Activated T-cell treated with anti-CD3 and anti-CD28 coated beads for 1 hour (primary cell): ENCODE data around the gene KIF18A.

Experiments
- DNase-seq: peaks from one replicate; pipeline ENCODE4 v3.0.0-alpha.2; 2020; ENCODE audit warnings: low read depth

Gene KIF18A

GRCh38 chr11:28043930-28044709 is 63.8 kb downstream of the KIF18A start:
- no peak for DNase-seq

GRCh38 chr11:28040384-28040783 is 67.6 kb downstream of the KIF18A start:
- no peak for DNase-seq

- no peak for DNase-seq
These were observed 69.2 kb downstream of the KIF18A start for GRCh38 chr11:28038775-28039174.

- DNase-seq = no peak
These were observed 81.2 kb downstream of the KIF18A start for GRCh38 chr11:28026634-28027290.

GRCh38 chr11:28017816-28018215 is 90.1 kb downstream of the KIF18A start:
- no peak for DNase-seq

GRCh38 chr11:28011813-28012212 is 96.1 kb downstream of the KIF18A start:
- no peak for DNase-seq

GRCh38 chr11:28009996-28010395 is 98.0 kb downstream of the KIF18A start:
- no peak for DNase-seq

GRCh38 chr11:28009388-28009787 is 98.6 kb downstream of the KIF18A start:
- no peak for DNase-seq

- DNase-seq = no peak
These were observed 104.3 kb downstream of the KIF18A start for GRCh38 chr11:28003615-28004014.

- no peak for DNase-seq
These were observed 109.4 kb downstream of the KIF18A start for GRCh38 chr11:27998552-27998951.

GRCh38 chr11:27997344-27997743 is 110.6 kb downstream of the KIF18A start:
- no peak for DNase-seq

GRCh38 chr11:27996066-27996465 is 111.9 kb downstream of the KIF18A start:
- DNase-seq = no peak

- no peak for DNase-seq
These were observed 112.9 kb downstream of the KIF18A start for GRCh38 chr11:27995083-27995482.

- DNase-seq = no peak
These were observed 116.2 kb downstream of the KIF18A start for GRCh38 chr11:27991736-27992135.

- no peak for DNase-seq
These were observed 130.4 kb downstream of the KIF18A start for GRCh38 chr11:27977527-27977926.

- DNase-seq = no peak
These were observed 130.9 kb downstream of the KIF18A start for GRCh38 chr11:27977031-27977430.

GRCh38 chr11:27976262-27976661 is 131.7 kb downstream of the KIF18A start:
- no peak for DNase-seq

GRCh38 chr11:27973851-27974536 is 134.0 kb downstream of the KIF18A start:
- DNase-seq = no peak

GRCh38 chr11:27972522-27973170 is 135.3 kb downstream of the KIF18A start:
- DNase-seq = no peak

GRCh38 chr11:27971171-27971570 is 136.8 kb downstream of the KIF18A start:
- no peak for DNase-seq
